ENCODE data around the gene HSF4. TPM values are rescaled to one million over a fixed set of nuclear protein-coding genes. Genes with fewer than 3 reads are reported as not detected.

The HSF4 gene
- total RNA-seq, 1 experiment from 2014 or later: 2.2 TPM

GRCh38 chr16:67184995-67185650 lies 20.6 kb downstream of the HSF4 start (continued):
- no peak for TF ChIP-seq STAT6 (CRISPR knock-in tag; conservative IDR thresholded peaks at IDR 0.05; ENCODE audit: low read depth)
- TF ChIP-seq ZNF219 (CRISPR knock-in tag; IDR thresholded peaks at IDR 0.05; ENCODE audit: borderline replicate concordance): peak; percentile 58; the same call in 1 of the 2 replicates
- TF ChIP-seq E2F5 (CRISPR knock-in tag; IDR thresholded peaks at IDR 0.05): peak; percentile 40; the same call in 1 of the 2 replicates
- TF ChIP-seq CTCF (IDR thresholded peaks at IDR 0.05): peak; percentile 47; the same call in 1 of the 2 replicates
- peak; percentile 82 for TF ChIP-seq ZNF121 (CRISPR knock-in tag; IDR thresholded peaks at IDR 0.05)
- TF ChIP-seq MXD4 (CRISPR knock-in tag; IDR thresholded peaks at IDR 0.05; ENCODE audit: borderline replicate concordance): no peak
- no peak for TF ChIP-seq USF2 (CRISPR knock-in tag; IDR thresholded peaks at IDR 0.05)
- 0 out of 2 replicates have a peak, but pooled peaks have one; percentile 28 for TF ChIP-seq ATF2 (CRISPR knock-in tag; IDR thresholded peaks at IDR 0.05; ENCODE audit: borderline replicate concordance, low read depth)
- peak; percentile 86; the same call in 1 of the 2 replicates for TF ChIP-seq FOXK1 (CRISPR knock-in tag; IDR thresholded peaks at IDR 0.05)
- TF ChIP-seq NFYB (CRISPR knock-in tag; conservative IDR thresholded peaks at IDR 0.05; ENCODE audit: low read depth): no peak
- TF ChIP-seq ETV6 (CRISPR knock-in tag; IDR thresholded peaks at IDR 0.05): peak; percentile 85
- no peak; the same call in 1 of the 2 replicates for TF ChIP-seq SMAD4 (CRISPR knock-in tag; IDR thresholded peaks at IDR 0.05)
- peak; percentile 63; the same call in 1 of the 2 replicates for TF ChIP-seq SMAD3 (CRISPR knock-in tag; IDR thresholded peaks at IDR 0.05; ENCODE audit: borderline replicate concordance)
- TF ChIP-seq ARID4B (CRISPR knock-in tag; IDR thresholded peaks at IDR 0.05; ENCODE audit: borderline replicate concordance): peak; percentile 98
- no peak for TF ChIP-seq ZNF138 (CRISPR knock-in tag; conservative IDR thresholded peaks at IDR 0.05)
- no peak for TF ChIP-seq ZNF396 (CRISPR knock-in tag; IDR thresholded peaks at IDR 0.05; ENCODE audit: borderline replicate concordance)
- peak; percentile 85 for TF ChIP-seq TEAD1 (CRISPR knock-in tag; IDR thresholded peaks at IDR 0.05)
- TF ChIP-seq E2F4 (CRISPR knock-in tag; IDR thresholded peaks at IDR 0.05; ENCODE audit: borderline replicate concordance, low read depth): no peak
- TF ChIP-seq PREB (CRISPR knock-in tag; IDR thresholded peaks at IDR 0.05; ENCODE audit: borderline replicate concordance): 0 out of 2 replicates have a peak, but pooled peaks have one; percentile 67
- TF ChIP-seq ZNF423 (CRISPR knock-in tag; IDR thresholded peaks at IDR 0.05): no peak
- TF ChIP-seq GTF2I (CRISPR knock-in tag; conservative IDR thresholded peaks at IDR 0.05): no peak
- peak; percentile 45; the same call in 1 of the 2 replicates for TF ChIP-seq NR2C2 (CRISPR knock-in tag; IDR thresholded peaks at IDR 0.05)
